Mesothelial cell of epicardium (in vitro differentiated cells): ENCODE measurements around the gene ATAD1. TPM values are rescaled to one million over a fixed set of nuclear protein-coding genes. Genes with fewer than 3 reads are reported as not detected.

Experiments used
- DNase-seq, 2 experiments: peaks; one replicate each; pipeline ENCODE4 v3.0.0; 2021; ENCODE audit warnings: low spot score in 2 of 2; ENCODE audit not compliant: unreplicated experiment in 2 of 2
- H3K27ac Mint-ChIP-seq: 2 replicates; pipeline ENCODE4 v1.8.0; 2021; ENCODE audit warnings: mixed read lengths
- H3K27me3 Mint-ChIP-seq: 2 replicates; pipeline ENCODE4 v1.8.0; 2021; ENCODE audit warnings: low read depth, mixed read lengths
- H3K36me3 Mint-ChIP-seq: 2 replicates; pipeline ENCODE4 v1.8.0; 2021; ENCODE audit warnings: mixed read lengths
- H3K4me1 Mint-ChIP-seq: 2 replicates; pipeline ENCODE4 v1.8.0; 2021; ENCODE audit warnings: mixed read lengths
- H3K4me3 Mint-ChIP-seq: 2 replicates; pipeline ENCODE4 v1.8.0; 2021; ENCODE audit warnings: mild to moderate bottlenecking, moderate library complexity, mixed read lengths
- H3K9me3 Mint-ChIP-seq: 2 replicates; pipeline ENCODE4 v1.8.0; 2021; ENCODE audit warnings: mixed read lengths
- total RNA-seq: library from RNA; stranded (reverse); gene quantifications from 3 replicates; pipeline ENCODE4 v1.2.1, GENCODE V29; 2021
- TF ChIP-seq, protein P1 (sequence below): fragments of 200-600 bp; sonication (generic); IDR thresholded peaks from one replicate; pipeline ENCODE4 v1.5.0; 2021; ENCODE audit warnings: antibody characterized with exemption; ENCODE audit not compliant: unreplicated experiment

The ATAD1 gene
- total RNA-seq, 1 donor from 2014 or later: 54.3 TPM

DNA sequence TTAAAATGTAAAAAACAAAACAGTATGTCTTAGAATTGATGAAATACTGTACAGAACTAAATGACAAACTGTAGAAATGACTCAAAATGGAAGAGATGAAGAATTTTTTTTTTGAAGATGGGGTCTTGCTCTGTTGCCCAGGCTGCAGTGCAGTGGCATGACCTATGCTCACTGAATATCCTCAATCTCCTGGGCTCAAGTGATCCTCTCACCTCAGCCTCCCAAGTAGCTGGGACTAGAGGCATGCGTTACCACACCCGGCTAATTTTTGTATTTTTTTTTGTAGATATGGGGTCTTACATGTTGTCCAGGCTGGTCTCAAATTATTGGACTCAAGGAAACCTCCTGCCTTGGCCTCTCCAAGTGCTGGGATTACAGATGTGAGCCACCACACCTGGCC is 36.5 kb downstream of the ATAD1 start:
- peaks cover 3% of the 10 kb centered on the region for H3K4me1 Mint-ChIP-seq
- H3K36me3 Mint-ChIP-seq: peaks cover 52% of the 10 kb centered on the region
- H3K4me3 Mint-ChIP-seq: no peak overlapping the region
- no peaks in the 10 kb centered on the region for H3K27me3 Mint-ChIP-seq
- TF ChIP-seq, protein P1, sequence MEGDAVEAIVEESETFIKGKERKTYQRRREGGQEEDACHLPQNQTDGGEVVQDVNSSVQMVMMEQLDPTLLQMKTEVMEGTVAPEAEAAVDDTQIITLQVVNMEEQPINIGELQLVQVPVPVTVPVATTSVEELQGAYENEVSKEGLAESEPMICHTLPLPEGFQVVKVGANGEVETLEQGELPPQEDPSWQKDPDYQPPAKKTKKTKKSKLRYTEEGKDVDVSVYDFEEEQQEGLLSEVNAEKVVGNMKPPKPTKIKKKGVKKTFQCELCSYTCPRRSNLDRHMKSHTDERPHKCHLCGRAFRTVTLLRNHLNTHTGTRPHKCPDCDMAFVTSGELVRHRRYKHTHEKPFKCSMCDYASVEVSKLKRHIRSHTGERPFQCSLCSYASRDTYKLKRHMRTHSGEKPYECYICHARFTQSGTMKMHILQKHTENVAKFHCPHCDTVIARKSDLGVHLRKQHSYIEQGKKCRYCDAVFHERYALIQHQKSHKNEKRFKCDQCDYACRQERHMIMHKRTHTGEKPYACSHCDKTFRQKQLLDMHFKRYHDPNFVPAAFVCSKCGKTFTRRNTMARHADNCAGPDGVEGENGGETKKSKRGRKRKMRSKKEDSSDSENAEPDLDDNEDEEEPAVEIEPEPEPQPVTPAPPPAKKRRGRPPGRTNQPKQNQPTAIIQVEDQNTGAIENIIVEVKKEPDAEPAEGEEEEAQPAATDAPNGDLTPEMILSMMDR: no peak
- peaks cover 6% of the 10 kb centered on the region for H3K9me3 Mint-ChIP-seq
- no peak for DNase-seq
- no peak overlapping the region for H3K27ac Mint-ChIP-seq

DNA sequence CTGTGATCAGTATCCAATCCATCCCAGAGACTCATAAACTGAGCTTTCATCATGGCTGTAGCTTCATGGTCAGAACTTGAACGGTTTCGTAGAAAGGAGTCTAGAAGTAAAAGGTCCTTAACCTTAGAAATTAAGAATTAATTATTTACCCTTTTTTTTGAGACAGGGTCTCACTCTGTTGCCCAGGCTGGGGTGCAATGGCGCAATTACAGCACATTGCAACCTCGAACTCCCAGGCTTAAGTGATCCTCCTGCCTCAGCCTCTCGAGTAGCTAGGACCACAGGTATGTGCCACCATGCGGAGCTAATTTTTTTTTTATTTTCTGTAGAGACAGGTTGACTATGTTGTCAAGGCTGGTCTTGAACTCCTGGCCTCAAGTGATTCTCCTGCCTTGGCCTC is 41.7 kb downstream of the ATAD1 start:
- H3K9me3 Mint-ChIP-seq: peaks cover 6% of the 10 kb centered on the region
- H3K4me1 Mint-ChIP-seq: peaks cover 3% of the 10 kb centered on the region
- H3K36me3 Mint-ChIP-seq: peaks cover 41% of the 10 kb centered on the region
- H3K27me3 Mint-ChIP-seq: no peaks in the 10 kb centered on the region
- H3K27ac Mint-ChIP-seq: no peak overlapping the region
- no peak for DNase-seq
- H3K4me3 Mint-ChIP-seq: no peak overlapping the region
- TF ChIP-seq, protein P1: no peak

DNA sequence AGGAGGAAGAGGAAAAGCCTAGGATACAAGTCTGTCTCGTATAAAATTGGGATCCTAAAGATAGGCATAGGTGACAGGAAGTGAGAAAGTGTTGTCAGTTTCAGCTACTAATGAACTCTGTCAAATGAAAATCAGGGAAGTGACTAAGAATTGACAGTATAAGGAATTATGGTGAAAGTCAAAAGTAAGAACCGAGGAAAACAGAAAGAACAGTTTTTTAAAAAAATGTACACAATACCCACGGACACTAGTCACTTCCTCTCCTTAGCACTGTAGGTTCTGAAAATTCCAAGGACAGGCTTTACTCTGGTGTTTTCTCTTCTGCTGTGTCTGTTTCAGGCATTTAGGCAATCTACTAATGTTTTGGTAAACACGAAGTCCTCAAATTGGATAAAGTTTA is 42.3 kb downstream of the ATAD1 start:
- H3K9me3 Mint-ChIP-seq: peaks cover 6% of the 10 kb centered on the region
- no peak overlapping the region for H3K4me3 Mint-ChIP-seq
- peaks cover 35% of the 10 kb centered on the region for H3K36me3 Mint-ChIP-seq
- no peaks in the 10 kb centered on the region for H3K27me3 Mint-ChIP-seq
- DNase-seq: no peak
- TF ChIP-seq, protein P1: no peak
- peaks cover 3% of the 10 kb centered on the region for H3K4me1 Mint-ChIP-seq
- H3K27ac Mint-ChIP-seq: peak overlapping the region; percentile 10

DNA sequence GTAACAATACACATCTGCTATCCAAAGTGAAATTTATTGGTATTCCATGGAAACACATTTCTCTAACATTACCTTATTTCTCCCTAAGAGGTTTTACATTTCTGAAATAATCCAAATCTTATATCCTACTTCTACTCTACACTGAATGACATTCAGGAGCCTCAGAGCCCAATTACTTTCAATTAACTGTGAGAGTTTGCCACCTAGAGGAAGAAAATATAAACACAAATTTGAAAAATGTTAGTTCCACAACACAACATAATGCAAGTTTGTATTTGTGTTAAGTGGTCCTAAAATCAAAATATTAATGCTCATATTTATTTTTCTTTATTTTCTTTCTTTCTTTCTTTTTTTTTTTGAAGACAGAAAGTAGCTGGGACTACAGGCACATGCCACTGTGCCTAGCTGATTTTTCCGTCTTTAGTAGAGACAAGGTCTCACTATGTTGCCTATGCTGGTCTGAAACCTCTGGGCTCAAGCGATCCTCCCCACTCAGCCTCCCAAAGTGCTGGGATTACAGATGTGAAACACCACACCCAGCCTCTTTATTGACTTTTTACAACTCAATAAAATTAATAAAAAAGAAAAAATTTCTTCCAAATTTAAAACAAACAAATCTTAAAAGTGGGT is 46.0 kb downstream of the ATAD1 start:
- Mint-ChIP-seq H3K27ac (no peak overlapping the region), H3K9me3 (no peaks in the 10 kb centered on the region), H3K4me3 (no peak overlapping the region), H3K36me3 (peaks cover 31% of the 10 kb centered on the region), H3K27me3 (no peaks in the 10 kb centered on the region), H3K4me1 (peaks cover 6% of the 10 kb centered on the region)
- TF ChIP-seq, protein P1: peak; percentile 56
- DNase-seq: no peak

DNA sequence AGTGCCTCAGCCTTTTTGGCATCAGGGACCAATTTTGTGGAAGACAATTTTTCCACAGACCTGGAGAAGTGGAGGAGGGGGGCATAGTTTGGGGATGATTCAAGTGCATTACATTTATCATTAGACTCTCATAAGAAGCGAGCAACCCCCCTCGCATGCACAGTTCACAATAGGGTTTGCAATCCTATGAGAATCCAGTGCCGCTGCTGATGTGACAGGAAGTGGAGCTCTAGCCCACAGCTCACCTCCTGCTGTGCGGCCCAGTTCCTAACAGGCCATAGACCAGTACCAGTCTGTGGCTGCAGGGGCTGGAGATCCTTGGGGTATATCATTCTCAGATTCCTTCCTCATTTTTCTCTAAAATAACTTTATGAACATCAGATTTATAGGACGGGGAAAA is 50.8 kb downstream of the ATAD1 start:
- H3K4me3 Mint-ChIP-seq: no peak overlapping the region
- no peak overlapping the region for H3K27ac Mint-ChIP-seq
- peaks cover 11% of the 10 kb centered on the region for H3K4me1 Mint-ChIP-seq
- DNase-seq: no peak
- H3K36me3 Mint-ChIP-seq: peaks cover 38% of the 10 kb centered on the region
- no peaks in the 10 kb centered on the region for H3K27me3 Mint-ChIP-seq
- TF ChIP-seq, protein P1: no peak
- peaks cover 4% of the 10 kb centered on the region for H3K9me3 Mint-ChIP-seq
